K562 (cell line): ENCODE measurements around the gene WTAP. TPM values are rescaled to one million over a fixed set of nuclear protein-coding genes. Genes with fewer than 3 reads are reported as not detected.

Experiments used
- CBFA2T2 ChIP-seq: fragments of 450-650 bp; conservative IDR thresholded peaks from 2 replicates; pipeline ENCODE4 v1.6.1; 2017; ENCODE audit warnings: mild to moderate bottlenecking
- CBFA2T3 ChIP-seq: fragments of 450-650 bp; IDR thresholded peaks from 2 replicates; pipeline ENCODE4 v1.6.1; 2017
- CREM ChIP-seq: IDR thresholded peaks from 2 replicates; pipeline ENCODE4 v1.6.1; 2014; ENCODE audit warnings: antibody characterized with exemption, low read depth
- HDAC1 ChIP-seq, 2 experiments: fragments of 450-650 bp; IDR thresholded peaks; 2 replicates each; pipeline ENCODE4 v1.6.1; 2016 to 2017; ENCODE audit warnings: inconsistent platforms in 1 of 2, mild to moderate bottlenecking in 1 of 2, moderate library complexity in 1 of 2
- MEIS2 ChIP-seq: fragments of 450-650 bp; IDR thresholded peaks from 2 replicates; pipeline ENCODE4 v1.6.1; 2014; ENCODE audit warnings: mild to moderate bottlenecking; ENCODE audit not compliant: partially characterized antibody
- NONO ChIP-seq, 2 experiments: fragments of 200-400 bp in 1 of 2; fragments of 450-650 bp in 1 of 2; formaldehyde crosslinking in 1 of 2; IDR thresholded peaks; 2 replicates each; pipeline ENCODE4 v1.6.1; 2017; ENCODE audit warnings: low read depth in 2 of 2, mild to moderate bottlenecking in 2 of 2, moderate library complexity in 2 of 2, low read length in 1 of 2
- SIN3B ChIP-seq: fragments of 450-650 bp; IDR thresholded peaks from 2 replicates; pipeline ENCODE4 v1.6.1; 2017; ENCODE audit warnings: low read depth, mild to moderate bottlenecking, moderate library complexity
- ZBTB1 ChIP-seq: sonication (generic); formaldehyde crosslinking; IDR thresholded peaks from 2 replicates; pipeline ENCODE4 v1.8.1; 2023; ENCODE audit warnings: missing genetic modification reagents, low read depth, mild to moderate bottlenecking, borderline replicate concordance
- ZNF134 ChIP-seq: fragments of 250-450 bp; sonication (Bioruptor Pico); conservative IDR thresholded peaks from 2 replicates; pipeline ENCODE4 v1.4.0; 2020
- ZNF282 ChIP-seq: sonication (generic); formaldehyde crosslinking; IDR thresholded peaks from 2 replicates; pipeline ENCODE4 v1.8.1; 2023; ENCODE audit warnings: missing genetic modification reagents
- ZNF347 ChIP-seq: fragments of 450-650 bp; formaldehyde crosslinking; IDR thresholded peaks from 2 replicates; pipeline ENCODE4 v1.4.0; 2020; ENCODE audit warnings: low read depth, mild to moderate bottlenecking, moderate library complexity
- polyA plus RNA-seq, 8 experiments: library from polyadenylated mRNA; depleted of rRNA in 4 of 8; stranded (reverse) in 5 of 8; unstranded in 3 of 8; fragments of >200 nt; fragmentation: Nextera tagmentation in 2 of 8; fragmentation: Illumina TruSeq in 1 of 8; extraction: Ambion mirVana in 2 of 8; extraction: Trizol in 1 of 8; gene quantifications; 2 replicates each; pipeline versions ENCODE4 v1.2.1 to v1.2.3, GENCODE V29; 2011 to 2014; ENCODE audit warnings: inconsistent platforms in 1 of 8, missing spikeins in 1 of 8
- total RNA-seq, 7 experiments: library from RNA; depleted of rRNA in 6 of 7; stranded (reverse); fragments of >200 nt in 6 of 7; fragmentation: Illumina TruSeq in 2 of 7; extraction: Trizol in 2 of 7; gene quantifications; 2 replicates each; pipeline versions ENCODE4 v1.2.1 to v1.2.3, GENCODE V29; 2011 to 2021; ENCODE audit warnings: low replicate concordance in 1 of 7
- TF ChIP-seq, protein P1 (sequence below): IDR thresholded peaks from 3 replicates; pipeline ENCODE4 v1.6.1; 2011; ENCODE audit warnings: borderline replicate concordance, mild to moderate bottlenecking; ENCODE audit not compliant: insufficient read length, insufficient read depth
- TF ChIP-seq, protein P2 (sequence below): sonication (generic); formaldehyde crosslinking; IDR thresholded peaks from 2 replicates; pipeline ENCODE4 v1.8.1; 2022; ENCODE audit warnings: missing genetic modification reagents
- TF ChIP-seq, protein P3 (sequence below): IDR thresholded peaks from 2 replicates; pipeline ENCODE4 v1.6.1; 2012; ENCODE audit warnings: low read depth, low read length, improper control_type of control experiment, borderline replicate concordance
- TF ChIP-seq, protein P4 (sequence below), 2 experiments: fragments of 450-650 bp; IDR thresholded peaks; 2 replicates each; pipeline ENCODE4 v1.6.1; 2016
- TF ChIP-seq, protein P5 (sequence below): fragments of 450-650 bp; conservative IDR thresholded peaks from 2 replicates; pipeline ENCODE4 v1.6.1; 2016; ENCODE audit warnings: missing genetic modification characterization, low read depth, mild to moderate bottlenecking, control low read depth, missing compliant biosample characterization
- TF ChIP-seq, protein P6 (sequence below), 2 experiments: fragments of 200-800 bp in 1 of 2; sonication (Bioruptor generic) in 1 of 2; sonication (generic) in 1 of 2; formaldehyde crosslinking in 1 of 2; IDR thresholded peaks in 1 of 2; conservative IDR thresholded peaks in 1 of 2; 2 replicates each; pipeline versions ENCODE4 v1.5.0 to v1.6.1; 2016 to 2020; ENCODE audit warnings: missing compliant biosample characterization in 1 of 2, missing genetic modification characterization in 1 of 2, missing genetic modification reagents in 1 of 2

Gene WTAP
- total and polyA plus RNA-seq, 9 of the 15 experiments (the other 6 are each of a cell fraction or from before 2014, with no cell fraction given) = 52.4 to 156 (median 110) TPM

DNA sequence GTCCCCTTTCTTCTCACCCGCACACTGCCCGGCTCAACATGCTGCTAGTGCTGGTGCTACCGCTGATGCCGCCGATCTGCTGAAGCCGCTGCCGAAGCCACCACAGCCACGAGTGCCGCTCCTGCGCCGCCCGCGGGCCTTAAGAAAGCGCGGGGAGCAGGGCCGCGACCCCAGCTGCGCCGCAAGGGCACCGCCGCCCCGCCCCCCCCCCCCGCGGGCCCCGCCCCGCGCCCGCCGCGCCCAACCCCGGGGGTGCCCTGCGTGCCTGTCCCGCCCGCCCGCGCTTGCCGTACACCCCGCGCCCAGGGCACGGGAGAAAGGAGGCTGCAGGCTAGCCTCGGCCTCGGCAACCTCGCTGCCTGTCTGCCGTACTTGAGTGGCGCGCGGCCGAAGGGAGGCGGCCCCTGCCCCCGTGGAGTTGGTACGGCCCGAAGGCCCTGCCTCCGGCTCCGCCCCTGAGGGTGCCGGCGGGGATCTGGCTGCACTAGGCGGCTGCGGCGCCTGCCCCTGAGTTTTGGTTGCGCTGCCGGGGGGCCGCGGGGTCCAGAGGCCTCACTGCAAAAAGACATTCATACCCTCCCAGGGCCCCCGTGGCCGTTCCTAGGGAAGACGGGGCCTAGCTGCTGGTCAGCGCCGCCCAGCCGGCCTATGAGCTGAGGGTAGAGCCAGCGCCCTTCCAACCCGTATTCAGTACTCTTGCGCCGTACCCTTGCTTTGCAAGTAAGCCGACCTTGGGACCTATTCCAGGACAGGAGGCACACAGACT lies 34.0 kb upstream of the WTAP start, which contains the start of gene SOD2 (continued):
- TF ChIP-seq, protein P1, sequence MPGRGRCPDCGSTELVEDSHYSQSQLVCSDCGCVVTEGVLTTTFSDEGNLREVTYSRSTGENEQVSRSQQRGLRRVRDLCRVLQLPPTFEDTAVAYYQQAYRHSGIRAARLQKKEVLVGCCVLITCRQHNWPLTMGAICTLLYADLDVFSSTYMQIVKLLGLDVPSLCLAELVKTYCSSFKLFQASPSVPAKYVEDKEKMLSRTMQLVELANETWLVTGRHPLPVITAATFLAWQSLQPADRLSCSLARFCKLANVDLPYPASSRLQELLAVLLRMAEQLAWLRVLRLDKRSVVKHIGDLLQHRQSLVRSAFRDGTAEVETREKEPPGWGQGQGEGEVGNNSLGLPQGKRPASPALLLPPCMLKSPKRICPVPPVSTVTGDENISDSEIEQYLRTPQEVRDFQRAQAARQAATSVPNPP = no peak
- TF ChIP-seq, protein P2, sequence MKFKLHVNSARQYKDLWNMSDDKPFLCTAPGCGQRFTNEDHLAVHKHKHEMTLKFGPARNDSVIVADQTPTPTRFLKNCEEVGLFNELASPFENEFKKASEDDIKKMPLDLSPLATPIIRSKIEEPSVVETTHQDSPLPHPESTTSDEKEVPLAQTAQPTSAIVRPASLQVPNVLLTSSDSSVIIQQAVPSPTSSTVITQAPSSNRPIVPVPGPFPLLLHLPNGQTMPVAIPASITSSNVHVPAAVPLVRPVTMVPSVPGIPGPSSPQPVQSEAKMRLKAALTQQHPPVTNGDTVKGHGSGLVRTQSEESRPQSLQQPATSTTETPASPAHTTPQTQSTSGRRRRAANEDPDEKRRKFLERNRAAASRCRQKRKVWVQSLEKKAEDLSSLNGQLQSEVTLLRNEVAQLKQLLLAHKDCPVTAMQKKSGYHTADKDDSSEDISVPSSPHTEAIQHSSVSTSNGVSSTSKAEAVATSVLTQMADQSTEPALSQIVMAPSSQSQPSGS (CRISPR knock-in tag) = no peak
- TF ChIP-seq, protein P3, sequence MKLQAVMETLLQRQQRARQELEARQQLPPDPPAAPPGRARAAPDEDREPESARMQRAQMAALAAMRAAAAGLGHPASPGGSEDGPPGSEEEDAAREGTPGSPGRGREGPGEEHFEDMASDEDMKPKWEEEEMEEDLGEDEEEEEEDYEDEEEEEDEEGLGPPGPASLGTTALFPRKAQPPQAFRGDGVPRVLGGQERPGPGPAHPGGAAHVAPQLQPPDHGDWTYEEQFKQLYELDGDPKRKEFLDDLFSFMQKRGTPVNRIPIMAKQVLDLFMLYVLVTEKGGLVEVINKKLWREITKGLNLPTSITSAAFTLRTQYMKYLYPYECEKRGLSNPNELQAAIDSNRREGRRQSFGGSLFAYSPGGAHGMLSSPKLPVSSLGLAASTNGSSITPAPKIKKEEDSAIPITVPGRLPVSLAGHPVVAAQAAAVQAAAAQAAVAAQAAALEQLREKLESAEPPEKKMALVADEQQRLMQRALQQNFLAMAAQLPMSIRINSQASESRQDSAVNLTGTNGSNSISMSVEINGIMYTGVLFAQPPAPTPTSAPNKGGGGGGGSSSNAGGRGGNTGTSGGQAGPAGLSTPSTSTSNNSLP = 0 out of 2 replicates have a peak, but pooled peaks have one; percentile 5
- TF ChIP-seq NONO (IDR thresholded peaks at IDR 0.05; ENCODE audit: low read depth in 2 of 2, low read length in 1 of 2) (peak; percentile 90 to 100; a peak in 3 of 4 replicates), HDAC1 (IDR thresholded peaks at IDR 0.05) (peak in 1 of 2 experiments; percentile 52; a peak in 1 of 4 replicates), ZNF134 (CRISPR knock-in tag) (0 out of 2 replicates have a peak, but pooled peaks have one; percentile 37), SIN3B (0 out of 2 replicates have a peak, but pooled peaks have one; percentile 56), ZNF282 (CRISPR knock-in tag) (0 out of 2 replicates have a peak, but pooled peaks have one; percentile 66), ZBTB1 (CRISPR knock-in tag) (peak; percentile 93), MEIS2 (no peak), CBFA2T3 (0 out of 2 replicates have a peak, but pooled peaks have one; percentile 8), ZNF347 (CRISPR knock-in tag) (no peak), CREM (peak; percentile 43; the same call in 1 of the 2 replicates), CBFA2T2 (no peak)
- TF ChIP-seq, protein P4, sequence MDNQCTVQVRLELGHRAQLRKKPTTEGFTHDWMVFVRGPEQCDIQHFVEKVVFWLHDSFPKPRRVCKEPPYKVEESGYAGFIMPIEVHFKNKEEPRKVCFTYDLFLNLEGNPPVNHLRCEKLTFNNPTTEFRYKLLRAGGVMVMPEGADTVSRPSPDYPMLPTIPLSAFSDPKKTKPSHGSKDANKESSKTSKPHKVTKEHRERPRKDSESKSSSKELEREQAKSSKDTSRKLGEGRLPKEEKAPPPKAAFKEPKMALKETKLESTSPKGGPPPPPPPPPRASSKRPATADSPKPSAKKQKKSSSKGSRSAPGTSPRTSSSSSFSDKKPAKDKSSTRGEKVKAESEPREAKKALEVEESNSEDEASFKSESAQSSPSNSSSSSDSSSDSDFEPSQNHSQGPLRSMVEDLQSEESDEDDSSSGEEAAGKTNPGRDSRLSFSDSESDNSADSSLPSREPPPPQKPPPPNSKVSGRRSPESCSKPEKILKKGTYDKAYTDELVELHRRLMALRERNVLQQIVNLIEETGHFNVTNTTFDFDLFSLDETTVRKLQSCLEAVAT (IDR thresholded peaks at IDR 0.05) = 0 out of 4 replicates have a peak, but pooled peaks of 1 of the 2 experiments have one; percentile 39
- TF ChIP-seq, protein P5, sequence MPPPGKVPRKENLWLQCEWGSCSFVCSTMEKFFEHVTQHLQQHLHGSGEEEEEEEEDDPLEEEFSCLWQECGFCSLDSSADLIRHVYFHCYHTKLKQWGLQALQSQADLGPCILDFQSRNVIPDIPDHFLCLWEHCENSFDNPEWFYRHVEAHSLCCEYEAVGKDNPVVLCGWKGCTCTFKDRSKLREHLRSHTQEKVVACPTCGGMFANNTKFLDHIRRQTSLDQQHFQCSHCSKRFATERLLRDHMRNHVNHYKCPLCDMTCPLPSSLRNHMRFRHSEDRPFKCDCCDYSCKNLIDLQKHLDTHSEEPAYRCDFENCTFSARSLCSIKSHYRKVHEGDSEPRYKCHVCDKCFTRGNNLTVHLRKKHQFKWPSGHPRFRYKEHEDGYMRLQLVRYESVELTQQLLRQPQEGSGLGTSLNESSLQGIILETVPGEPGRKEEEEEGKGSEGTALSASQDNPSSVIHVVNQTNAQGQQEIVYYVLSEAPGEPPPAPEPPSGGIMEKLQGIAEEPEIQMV (tag) = no peak
- TF ChIP-seq, protein P6, sequence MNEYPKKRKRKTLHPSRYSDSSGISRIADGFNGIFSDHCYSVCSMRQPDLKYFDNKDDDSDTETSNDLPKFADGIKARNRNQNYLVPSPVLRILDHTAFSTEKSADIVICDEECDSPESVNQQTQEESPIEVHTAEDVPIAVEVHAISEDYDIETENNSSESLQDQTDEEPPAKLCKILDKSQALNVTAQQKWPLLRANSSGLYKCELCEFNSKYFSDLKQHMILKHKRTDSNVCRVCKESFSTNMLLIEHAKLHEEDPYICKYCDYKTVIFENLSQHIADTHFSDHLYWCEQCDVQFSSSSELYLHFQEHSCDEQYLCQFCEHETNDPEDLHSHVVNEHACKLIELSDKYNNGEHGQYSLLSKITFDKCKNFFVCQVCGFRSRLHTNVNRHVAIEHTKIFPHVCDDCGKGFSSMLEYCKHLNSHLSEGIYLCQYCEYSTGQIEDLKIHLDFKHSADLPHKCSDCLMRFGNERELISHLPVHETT (CRISPR knock-in tag; conservative IDR thresholded peaks at IDR 0.05 in 1 of 2, IDR thresholded peaks at IDR 0.05 in 1 of 2) = no peak; a peak in 1 of 4 replicates
